ENCODE measurements around the gene CDK19.
"Not testable (repeated sequence)": the region's sequence is repeated elsewhere in the genome, so short reads cannot be mapped to it uniquely, and the experiment has no call there.

Gene CDK19

GRCh38 chr6:110814102-110815014 is 911 bp downstream of the CDK19 start:
- in situ Hi-C loops (cut with HindIII; ENCODE audit: low sequenced_read_pairs): loop anchor here (5.0 to 10.0 kb wide), 2 partner anchors 60 to 277 kb away; partner anchors contain the start of gene AMD1

GRCh38 chr6:110813338-110814101 is 1.7 kb downstream of the CDK19 start:
- in situ Hi-C loops (cut with HindIII; ENCODE audit: low sequenced_read_pairs): loop anchor here (10.0 kb wide), 1 partner anchor 61 kb away; the partner anchor contains the start of gene AMD1

DNA sequence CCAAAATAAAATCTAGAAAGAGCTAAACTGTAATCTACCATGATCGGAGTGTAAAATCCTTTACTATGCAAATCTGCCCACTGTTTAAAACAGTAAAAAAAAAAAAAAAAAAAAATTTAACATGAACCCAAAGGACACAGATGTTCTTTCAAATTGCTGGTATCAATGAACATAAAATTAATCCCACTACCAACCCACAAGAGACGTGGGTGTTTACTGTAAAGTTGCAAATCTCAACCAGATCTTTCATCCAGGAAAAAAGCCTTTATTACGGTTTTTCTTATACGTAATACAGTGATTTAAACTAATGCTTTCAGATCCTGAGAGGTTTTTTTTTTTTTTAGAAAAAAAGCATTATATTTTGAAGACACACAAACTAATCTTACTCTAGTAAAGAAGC is 2.5 kb downstream of the CDK19 start:
- in situ Hi-C loops (cut with HindIII; ENCODE audit: low sequenced_read_pairs): loop anchor here (10.0 kb wide), 1 partner anchor 62 kb away; the partner anchor contains the start of gene AMD1

GRCh38 chr6:110810896-110811586 is 4.2 kb downstream of the CDK19 start:
- in situ Hi-C loops (cut with HindIII; ENCODE audit: low sequenced_read_pairs): loop anchor here (10.0 kb wide), 1 partner anchor 64 kb away; the partner anchor contains the start of gene AMD1

- in situ Hi-C loops (cut with HindIII; ENCODE audit: low sequenced_read_pairs): loop anchor here (10.0 kb wide), 1 partner anchor 65 kb away; the partner anchor contains the start of gene AMD1
Measured at GRCh38 chr6:110809792-110810191, 5.5 kb downstream of the CDK19 start.

DNA sequence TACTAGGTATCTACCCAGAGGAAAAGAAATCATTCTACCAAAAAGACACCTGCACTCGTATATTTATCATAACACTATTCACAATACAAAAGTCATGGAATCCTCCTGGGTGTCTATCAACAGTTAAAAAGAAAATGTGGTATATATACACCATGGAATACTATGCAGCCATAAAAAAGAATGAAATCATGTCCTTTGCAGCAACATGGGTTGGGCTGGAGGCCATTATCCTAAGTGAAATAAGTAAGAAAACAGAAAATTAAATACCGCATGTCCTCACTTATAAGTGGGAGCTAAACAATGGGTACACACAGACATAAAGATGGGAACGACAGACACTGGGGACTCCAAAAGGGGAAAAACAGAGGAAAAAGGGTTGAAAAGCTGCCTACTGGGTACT is 13.1 kb downstream of the CDK19 start:
- in situ Hi-C loops (cut with HindIII; ENCODE audit: low sequenced_read_pairs): not testable (repeated sequence)

GRCh38 chr6:110800839-110801196 is 14.5 kb downstream of the CDK19 start:
- in situ Hi-C loops (cut with HindIII; ENCODE audit: low sequenced_read_pairs): no loop called here

DNA sequence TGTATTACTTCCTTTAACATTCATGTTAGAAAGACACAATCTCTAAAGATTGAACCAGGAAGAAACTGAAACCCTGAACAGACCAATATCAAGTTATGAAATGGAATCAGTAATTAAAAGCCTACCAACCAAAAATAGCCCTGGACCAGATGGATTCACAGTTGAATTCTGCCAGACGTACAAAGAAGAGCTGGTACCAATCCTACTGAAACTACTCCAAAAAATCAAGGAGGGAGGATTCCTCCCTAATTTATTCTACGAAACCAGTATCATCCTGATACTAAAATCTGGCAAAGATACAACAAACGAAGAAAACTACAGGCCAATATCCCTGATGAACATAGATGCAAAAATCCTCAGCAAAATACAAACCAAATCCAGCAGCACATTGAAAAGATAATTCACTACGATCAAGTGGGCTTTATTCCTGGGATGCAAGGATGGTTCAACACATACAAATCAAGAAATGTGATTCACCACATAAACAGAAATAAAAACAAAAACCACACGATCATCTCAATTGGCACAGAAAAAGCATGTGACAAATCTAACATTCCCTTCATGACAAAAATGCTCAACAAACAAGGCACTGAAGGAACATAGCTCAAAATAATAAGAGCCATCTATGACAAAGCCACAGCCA is 15.0 kb downstream of the CDK19 start:
- in situ Hi-C loops (cut with HindIII; ENCODE audit: low sequenced_read_pairs): no loop called here

DNA sequence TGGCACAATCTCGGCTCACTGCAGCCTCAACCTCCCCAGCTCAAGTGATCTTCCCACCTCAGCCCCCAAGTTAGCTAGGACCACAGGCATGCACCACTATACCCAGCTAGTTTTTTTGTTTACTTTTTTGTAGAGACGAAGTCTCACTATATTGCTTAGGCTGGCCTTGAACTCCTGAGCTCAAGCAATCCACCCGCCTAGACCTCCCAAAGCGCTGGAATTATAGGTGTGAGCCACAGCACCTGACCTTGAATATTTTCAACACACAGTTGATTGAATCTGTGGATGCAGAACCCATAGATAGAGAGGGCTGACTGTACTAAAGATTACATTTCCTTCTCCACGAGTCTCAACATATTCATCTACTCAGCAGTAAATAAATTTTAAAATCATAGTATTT is 15.6 kb downstream of the CDK19 start:
- in situ Hi-C loops (cut with HindIII; ENCODE audit: low sequenced_read_pairs): no loop called here

- in situ Hi-C loops (cut with HindIII; ENCODE audit: low sequenced_read_pairs): no loop called here
Measured at GRCh38 chr6:110799189-110799588, 16.1 kb downstream of the CDK19 start.

GRCh38 chr6:110795271-110795670 is 20.0 kb downstream of the CDK19 start:
- in situ Hi-C loops (cut with HindIII; ENCODE audit: low sequenced_read_pairs): no loop called here

DNA sequence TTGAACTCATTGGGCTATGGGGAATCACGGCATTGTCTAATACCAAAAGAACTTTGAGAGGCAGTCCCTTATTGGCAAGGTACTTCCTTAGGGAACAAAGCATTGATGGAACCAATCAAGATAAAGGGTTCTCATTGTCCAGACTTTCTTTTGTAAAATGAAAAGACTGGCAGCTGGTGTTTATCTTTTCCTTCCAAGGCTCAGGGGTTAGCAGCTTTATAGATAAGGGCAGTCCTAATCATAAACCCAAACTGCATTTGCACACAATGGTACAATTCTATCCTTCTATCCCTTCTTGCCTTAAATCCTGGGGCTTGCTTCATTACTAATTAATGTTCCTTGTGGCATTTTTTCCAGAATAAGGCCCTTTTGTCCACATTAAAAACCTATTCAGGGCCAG is 28.6 kb downstream of the CDK19 start:
- in situ Hi-C loops (cut with HindIII; ENCODE audit: low sequenced_read_pairs): no loop called here

DNA sequence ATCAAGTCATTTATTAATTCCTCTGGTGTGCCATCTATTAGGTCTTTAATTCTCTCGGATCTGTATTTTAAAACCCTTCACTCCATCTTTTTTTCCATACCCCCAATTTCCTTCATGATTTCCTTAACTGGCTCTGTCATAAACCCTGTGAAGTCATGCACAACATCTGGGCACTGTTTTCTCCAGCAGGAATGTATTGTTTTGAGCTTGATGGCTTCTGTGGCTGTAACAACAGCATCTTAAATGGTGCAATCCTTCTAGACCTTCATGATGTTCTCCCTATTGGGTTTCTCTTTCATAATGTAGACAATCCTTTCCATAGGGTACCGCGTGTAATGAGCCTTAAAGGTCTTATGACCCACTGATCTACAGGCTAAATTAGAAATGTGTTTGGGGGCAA is 29.0 kb downstream of the CDK19 start:
- in situ Hi-C loops (cut with HindIII; ENCODE audit: low sequenced_read_pairs): no loop called here

- in situ Hi-C loops (cut with HindIII; ENCODE audit: low sequenced_read_pairs): loop anchor here (5.0 kb wide), 1 partner anchor 93 kb away; no protein-coding TSS in a partner anchor
Measured at GRCh38 chr6:110784610-110784979, 30.7 kb downstream of the CDK19 start.

DNA sequence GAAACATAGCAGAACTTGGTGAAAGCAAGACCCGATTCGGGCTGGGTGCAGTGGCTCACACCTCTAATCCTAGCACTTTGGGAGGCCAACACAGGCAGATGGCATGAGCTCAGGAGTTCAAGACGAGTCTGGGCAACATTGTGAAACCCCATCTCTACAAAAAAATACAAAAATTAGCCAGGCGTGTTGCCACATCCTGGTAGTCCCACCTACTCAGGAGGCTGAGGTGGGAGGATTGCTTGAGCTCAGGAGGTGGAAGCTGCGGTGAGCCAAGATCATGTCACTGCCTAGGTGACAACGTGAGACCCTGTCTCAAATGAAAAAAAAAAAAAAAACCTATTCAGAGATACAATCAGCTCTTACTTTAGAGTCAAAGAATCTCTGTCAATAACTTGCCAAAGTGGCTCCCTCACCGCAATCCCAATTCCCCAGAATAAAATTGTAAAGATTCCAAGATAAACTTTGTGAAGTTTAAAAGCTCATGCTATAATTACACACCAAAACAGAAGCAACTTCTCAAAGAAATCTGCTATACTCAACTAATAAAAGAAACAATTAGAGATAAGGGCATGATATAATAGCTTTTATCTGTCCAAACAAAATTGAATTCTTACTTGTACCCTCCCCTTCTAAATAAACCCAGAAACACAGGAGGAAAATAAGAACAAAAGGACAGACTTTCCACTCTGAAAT is 33.6 kb downstream of the CDK19 start:
- in situ Hi-C loops (cut with HindIII; ENCODE audit: low sequenced_read_pairs): loop anchor here (5.0 kb wide), 1 partner anchor 96 kb away; no protein-coding TSS in a partner anchor

DNA sequence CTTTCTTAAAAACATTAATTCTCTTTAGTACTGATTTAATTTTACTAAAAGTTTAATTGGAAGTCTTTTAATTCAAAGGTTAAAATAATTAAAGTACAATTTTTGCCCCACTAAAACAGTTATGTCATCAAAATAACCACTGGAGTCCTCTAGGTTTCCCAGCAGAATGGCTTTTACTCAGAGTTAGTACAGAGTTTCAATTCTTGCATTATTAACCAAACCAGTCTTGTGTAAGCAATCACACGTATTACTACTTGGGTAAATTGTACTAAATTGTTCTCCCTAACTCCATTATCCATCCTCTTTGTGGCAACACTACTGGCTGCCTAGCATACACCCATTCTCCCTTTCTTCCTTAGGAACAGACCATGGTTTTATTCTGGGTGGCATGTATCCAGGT is 36.9 kb downstream of the CDK19 start:
- in situ Hi-C loops (cut with HindIII; ENCODE audit: low sequenced_read_pairs): no loop called here

DNA sequence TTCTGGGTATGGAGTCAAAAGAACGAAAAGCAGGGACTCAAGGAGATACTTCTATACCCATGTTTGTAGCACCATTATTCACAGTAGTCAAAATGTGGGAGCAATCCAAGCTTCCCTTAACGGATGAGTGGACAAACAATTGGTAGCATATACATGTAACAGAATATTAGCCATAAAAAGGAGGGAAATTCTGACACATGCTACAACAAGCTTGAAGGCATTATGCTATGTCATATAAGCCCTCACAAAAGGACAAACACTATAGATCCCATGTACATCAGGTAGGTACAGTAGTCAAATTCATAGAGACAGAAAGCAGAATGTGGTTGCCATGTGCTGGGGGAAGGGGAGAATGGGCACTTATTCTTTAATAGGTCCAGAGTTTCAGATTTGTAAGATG is 37.6 kb downstream of the CDK19 start:
- in situ Hi-C loops (cut with HindIII; ENCODE audit: low sequenced_read_pairs): no loop called here

DNA sequence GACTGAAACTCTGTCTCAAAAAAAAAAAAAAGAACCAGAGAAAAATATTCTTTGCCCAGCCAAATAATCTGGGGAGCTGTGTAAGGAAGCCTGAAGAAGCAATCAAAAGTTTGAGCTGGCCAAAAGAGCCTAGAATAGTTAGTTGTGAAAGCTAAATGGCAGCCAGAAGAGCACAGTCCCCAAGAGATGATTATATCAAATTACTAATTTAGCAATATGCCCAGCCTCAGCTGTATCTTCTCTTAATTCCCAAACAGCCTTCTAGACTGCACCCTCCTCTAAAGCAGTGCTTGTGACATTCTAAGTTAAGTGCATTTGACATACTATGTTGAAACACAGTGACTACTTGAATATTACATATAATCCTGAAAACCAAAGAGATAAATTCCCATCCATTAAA is 38.9 kb downstream of the CDK19 start:
- in situ Hi-C loops (cut with HindIII; ENCODE audit: low sequenced_read_pairs): no loop called here

GRCh38 chr6:110769923-110770322 is 45.3 kb downstream of the CDK19 start:
- in situ Hi-C loops (cut with HindIII; ENCODE audit: low sequenced_read_pairs): no loop called here

DNA sequence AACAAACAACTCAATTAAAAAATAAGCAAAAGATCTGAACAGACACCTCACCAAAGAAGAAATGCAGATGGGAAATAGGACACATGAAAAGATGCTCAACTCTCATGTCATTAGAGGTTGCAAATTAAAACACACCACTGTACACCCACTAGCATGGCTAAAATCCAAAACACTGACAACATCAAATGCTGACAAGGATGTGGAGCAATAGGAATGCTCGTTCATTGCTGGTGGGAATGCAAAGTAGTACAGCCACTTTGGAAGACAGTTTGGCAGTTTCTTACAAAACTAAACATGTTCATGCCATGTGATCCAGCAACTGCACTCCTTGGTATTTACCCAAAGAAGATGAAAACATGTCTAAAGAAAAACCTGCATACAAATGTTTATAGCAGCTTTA is 47.2 kb downstream of the CDK19 start:
- in situ Hi-C loops (cut with HindIII; ENCODE audit: low sequenced_read_pairs): no loop called here
